Glutamatergic neuron (in vitro differentiated cells): ENCODE data around the gene OR2AK2. TPM values are rescaled to one million over a fixed set of nuclear protein-coding genes. Genes with fewer than 3 reads are reported as not detected.

Source experiments
- DNase-seq: peaks from one replicate; pipeline ENCODE4 v3.0.0; 2022
- H3K27ac Mint-ChIP-seq: one replicate; pipeline ENCODE4 v1.8.0; 2020; ENCODE audit warnings: mild to moderate bottlenecking, mixed read lengths, inconsistent platforms; ENCODE audit not compliant: unreplicated experiment
- H3K27me3 Mint-ChIP-seq: one replicate; pipeline ENCODE4 v1.8.0; 2020; ENCODE audit warnings: mild to moderate bottlenecking, moderate library complexity, mixed read lengths, inconsistent platforms; ENCODE audit not compliant: unreplicated experiment
- H3K36me3 Mint-ChIP-seq: one replicate; pipeline ENCODE4 v1.8.0; 2020; ENCODE audit warnings: mild to moderate bottlenecking, mixed read lengths, inconsistent platforms; ENCODE audit not compliant: unreplicated experiment
- H3K4me1 Mint-ChIP-seq: one replicate; pipeline ENCODE4 v1.8.0; 2020; ENCODE audit warnings: mild to moderate bottlenecking, low read depth, mixed read lengths, inconsistent platforms; ENCODE audit not compliant: unreplicated experiment
- H3K4me3 Mint-ChIP-seq: one replicate; pipeline ENCODE4 v1.8.0; 2020; ENCODE audit warnings: mild to moderate bottlenecking, mixed read lengths, inconsistent platforms; ENCODE audit not compliant: unreplicated experiment
- H3K9me3 Mint-ChIP-seq: one replicate; pipeline ENCODE4 v1.8.0; 2020; ENCODE audit warnings: mild to moderate bottlenecking, moderate library complexity, mixed read lengths, inconsistent platforms; ENCODE audit not compliant: unreplicated experiment
- CTCF ChIP-seq: fragments of 200-600 bp; sonication (generic); IDR thresholded peaks from one replicate; pipeline ENCODE4 v1.5.0; 2021; ENCODE audit not compliant: partially characterized antibody, unreplicated experiment
- total RNA-seq: library from RNA; stranded (reverse); fragmentation: NEBNext Ultra II Directional; extraction: Animal tissue kit (Norgen Biotek cat#: 25700); gene quantifications from one replicate; pipeline ENCODE4 v1.2.1, GENCODE V29; 2021; ENCODE audit not compliant: unreplicated experiment

OR2AK2 gene
- total RNA-seq, 1 donor from 2014 or later: 0.49 TPM

GRCh38 chr1:247998811-247999210, 33.8 kb downstream of the OR2AK2 start:
- H3K36me3 Mint-ChIP-seq: no peaks in the 10 kb centered on the region

GRCh38 chr1:248000169-248000568, 35.1 kb downstream of the OR2AK2 start:
- Mint-ChIP-seq H3K27me3 (no peaks in the 10 kb centered on the region), H3K9me3 (peaks cover 5% of the 10 kb centered on the region), H3K36me3 (no peaks in the 10 kb centered on the region), H3K27ac (no peak overlapping the region), H3K4me1 (no peaks in the 10 kb centered on the region), H3K4me3 (no peak overlapping the region)
- no peak for TF ChIP-seq CTCF
- DNase-seq: no peak

More at GRCh38 chr1:247998811-247999210, 33.8 kb downstream of the OR2AK2 start:
- no peak for TF ChIP-seq CTCF
- Mint-ChIP-seq H3K27ac (no peak overlapping the region), H3K4me1 (no peaks in the 10 kb centered on the region), H3K9me3 (peaks cover 5% of the 10 kb centered on the region), H3K27me3 (no peaks in the 10 kb centered on the region), H3K4me3 (no peak overlapping the region)
- DNase-seq: no peak

GRCh38 chr1:248007778-248008177, 42.7 kb downstream of the OR2AK2 start:
- no peaks in the 10 kb centered on the region for H3K4me1 Mint-ChIP-seq
- no peaks in the 10 kb centered on the region for H3K27me3 Mint-ChIP-seq
- H3K27ac Mint-ChIP-seq: no peak overlapping the region
- no peak for TF ChIP-seq CTCF
- H3K4me3 Mint-ChIP-seq: no peak overlapping the region
- peaks cover 10% of the 10 kb centered on the region for H3K9me3 Mint-ChIP-seq
- no peaks in the 10 kb centered on the region for H3K36me3 Mint-ChIP-seq
- no peak for DNase-seq

- peaks cover 7% of the 10 kb centered on the region for H3K9me3 Mint-ChIP-seq
- no peaks in the 10 kb centered on the region for H3K4me1 Mint-ChIP-seq
- H3K27ac Mint-ChIP-seq: no peak overlapping the region
- H3K36me3 Mint-ChIP-seq: no peaks in the 10 kb centered on the region
- TF ChIP-seq CTCF: no peak
- no peak overlapping the region for H3K4me3 Mint-ChIP-seq
- H3K27me3 Mint-ChIP-seq: no peaks in the 10 kb centered on the region
- no peak for DNase-seq
Measured at GRCh38 chr1:248009681-248010080, 44.6 kb downstream of the OR2AK2 start.

- no peak for TF ChIP-seq CTCF
- Mint-ChIP-seq H3K4me3 (no peak within 1 kb of the TSS), H3K27me3 (no peaks in the 10 kb centered on the region), H3K4me1 (no peaks in the 10 kb centered on the region), H3K36me3 (no peaks in the 10 kb centered on the region), H3K27ac (no peak within 1 kb of the TSS), H3K9me3 (peaks cover 5% of the 10 kb centered on the region)
- DNase-seq: no peak
Measured at GRCh38 chr1:248013229-248013710, 48.2 kb downstream of the OR2AK2 start, which contains the start of gene OR2L5. Gene OR2L5 (plus strand): TSS chr1:248013660. CDS start chr1:248021948, 8,288 bp downstream.
